ENCODE data around the gene TDRD5. TPM values are rescaled to one million over a fixed set of nuclear protein-coding genes. Genes with fewer than 3 reads are reported as not detected.

Gene TDRD5
- total and polyA plus RNA-seq, 2 donors (not counting 1 experiment from before 2014, with no cell fraction given): not detected

DNA sequence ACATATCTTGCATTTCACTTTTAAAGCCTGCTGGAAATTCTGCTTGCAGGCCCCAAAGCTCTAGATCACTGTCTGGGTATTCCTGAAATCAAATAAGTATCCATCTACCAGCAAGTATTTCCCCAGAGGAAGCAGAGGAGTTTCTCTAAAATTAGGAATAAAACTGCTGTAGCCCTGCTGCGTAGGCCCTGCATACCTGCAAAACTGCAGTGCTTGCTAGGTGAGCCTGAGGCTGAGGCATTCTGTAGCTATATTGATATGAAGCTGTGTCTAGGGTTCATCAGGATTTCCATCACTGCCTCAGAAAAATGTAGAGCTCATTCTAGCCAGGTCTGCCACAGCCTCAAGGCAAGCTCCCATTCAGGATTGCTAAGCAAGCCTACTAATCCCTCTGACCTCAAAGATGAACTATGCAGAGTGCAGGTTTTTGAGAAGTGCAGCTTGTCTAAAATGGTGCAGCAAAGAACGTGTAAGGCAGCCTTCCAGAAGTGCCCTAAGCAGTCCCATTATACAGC, 44.6 kb upstream of the TDRD5 start:
- H3K27ac ChIP-seq (ENCODE audit: insufficient read depth, low read length): no peak overlapping the region
- H3K4me1 ChIP-seq (ENCODE audit: control insufficient read depth, extremely low read depth, insufficient read depth, low read length): no peaks in the 10 kb centered on the region
- no peak overlapping the region for H3K4me3 ChIP-seq (replicated peaks in 1 of 4; ENCODE audit: control extremely low read depth in 1 of 4, insufficient read depth in 1 of 4, low read depth in 3 of 4, low read length in 4 of 4)
- no peaks in the 10 kb centered on the region for H3K36me3 ChIP-seq (ENCODE audit: control insufficient read depth, insufficient read depth, low read length)
- H2AFZ ChIP-seq (ENCODE audit: low read length): no peak overlapping the region
- H3K79me2 ChIP-seq (ENCODE audit: control insufficient read depth, insufficient read depth, low read length): no peaks in the 10 kb centered on the region
- no peak overlapping the region for H3K9ac ChIP-seq (ENCODE audit: insufficient read depth, low read length)
- H3K9me3 ChIP-seq (ENCODE audit: control insufficient read depth, insufficient read depth, low read depth, low read length): no peaks in the 10 kb centered on the region
- no peak overlapping the region for H3K4me2 ChIP-seq (ENCODE audit: extremely low read depth, insufficient read depth, low read length)
- H3K27me3 ChIP-seq (ENCODE audit: control insufficient read depth, insufficient read depth, low read length): no peaks in the 10 kb centered on the region
- no peak for DNase-seq (ENCODE audit: low read depth in 2 of 2)
- H4K20me1 ChIP-seq (ENCODE audit: control insufficient read depth, extremely low read depth, insufficient read depth, low read length): no peaks in the 10 kb centered on the region
- TF ChIP-seq, protein P1, sequence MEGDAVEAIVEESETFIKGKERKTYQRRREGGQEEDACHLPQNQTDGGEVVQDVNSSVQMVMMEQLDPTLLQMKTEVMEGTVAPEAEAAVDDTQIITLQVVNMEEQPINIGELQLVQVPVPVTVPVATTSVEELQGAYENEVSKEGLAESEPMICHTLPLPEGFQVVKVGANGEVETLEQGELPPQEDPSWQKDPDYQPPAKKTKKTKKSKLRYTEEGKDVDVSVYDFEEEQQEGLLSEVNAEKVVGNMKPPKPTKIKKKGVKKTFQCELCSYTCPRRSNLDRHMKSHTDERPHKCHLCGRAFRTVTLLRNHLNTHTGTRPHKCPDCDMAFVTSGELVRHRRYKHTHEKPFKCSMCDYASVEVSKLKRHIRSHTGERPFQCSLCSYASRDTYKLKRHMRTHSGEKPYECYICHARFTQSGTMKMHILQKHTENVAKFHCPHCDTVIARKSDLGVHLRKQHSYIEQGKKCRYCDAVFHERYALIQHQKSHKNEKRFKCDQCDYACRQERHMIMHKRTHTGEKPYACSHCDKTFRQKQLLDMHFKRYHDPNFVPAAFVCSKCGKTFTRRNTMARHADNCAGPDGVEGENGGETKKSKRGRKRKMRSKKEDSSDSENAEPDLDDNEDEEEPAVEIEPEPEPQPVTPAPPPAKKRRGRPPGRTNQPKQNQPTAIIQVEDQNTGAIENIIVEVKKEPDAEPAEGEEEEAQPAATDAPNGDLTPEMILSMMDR (conservative IDR thresholded peaks at IDR 0.05 in 1 of 2, IDR thresholded peaks at IDR 0.05 in 1 of 2; ENCODE audit: low read depth in 1 of 2, low read length in 2 of 2): no peak
- TF ChIP-seq EZH2 (IDR thresholded peaks at IDR 0.05; ENCODE audit: low read length, missing control alignments): no peak

DNA sequence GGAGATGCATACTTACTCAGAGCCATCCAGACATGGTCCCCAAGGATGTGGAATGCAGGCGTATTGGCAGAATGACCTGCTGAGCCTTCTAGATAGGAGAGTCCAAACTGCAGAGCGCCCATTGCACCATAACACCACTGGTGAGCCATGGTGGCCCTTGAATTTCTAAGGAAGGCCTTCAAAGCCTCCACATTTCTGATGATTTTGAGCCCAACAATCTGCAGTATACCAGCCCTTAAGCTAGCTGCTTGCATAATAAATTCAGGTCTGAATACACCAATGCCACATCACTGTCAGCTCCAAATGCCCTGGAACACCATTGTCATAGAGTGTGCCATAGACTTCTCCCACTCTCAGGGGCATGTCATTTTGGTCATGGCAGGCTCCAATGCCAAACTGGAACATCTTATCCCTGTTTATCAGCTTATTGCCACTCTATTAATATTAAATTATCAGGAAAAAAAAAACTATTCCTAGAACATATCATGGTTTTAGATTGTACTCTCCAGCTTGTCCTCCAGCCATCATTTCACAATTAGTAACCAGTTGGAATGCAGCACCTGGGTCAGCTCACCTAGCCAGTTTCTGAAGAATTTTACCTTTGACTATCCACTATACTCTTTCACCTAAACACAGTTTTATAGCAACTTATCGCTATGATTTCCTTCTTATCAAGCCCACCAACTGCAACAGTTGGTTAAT, 42.8 kb upstream of the TDRD5 start:
- Histone ChIP-seq H3K4me1 (ENCODE audit: control insufficient read depth, extremely low read depth, insufficient read depth, low read length) (no peaks in the 10 kb centered on the region), H3K4me2 (ENCODE audit: extremely low read depth, insufficient read depth, low read length) (no peak overlapping the region), H4K20me1 (ENCODE audit: control insufficient read depth, extremely low read depth, insufficient read depth, low read length) (no peaks in the 10 kb centered on the region), H2AFZ (ENCODE audit: low read length) (no peak overlapping the region), H3K27me3 (ENCODE audit: control insufficient read depth, insufficient read depth, low read length) (no peaks in the 10 kb centered on the region), H3K9me3 (ENCODE audit: control insufficient read depth, insufficient read depth, low read depth, low read length) (no peaks in the 10 kb centered on the region), H3K4me3 (replicated peaks in 1 of 4; ENCODE audit: control extremely low read depth in 1 of 4, insufficient read depth in 1 of 4, low read depth in 3 of 4, low read length in 4 of 4) (no peak overlapping the region), H3K79me2 (ENCODE audit: control insufficient read depth, insufficient read depth, low read length) (no peaks in the 10 kb centered on the region), H3K27ac (ENCODE audit: insufficient read depth, low read length) (no peak overlapping the region), H3K36me3 (ENCODE audit: control insufficient read depth, insufficient read depth, low read length) (no peaks in the 10 kb centered on the region), H3K9ac (ENCODE audit: insufficient read depth, low read length) (no peak overlapping the region)
- TF ChIP-seq, protein P1 (conservative IDR thresholded peaks at IDR 0.05 in 1 of 2, IDR thresholded peaks at IDR 0.05 in 1 of 2; ENCODE audit: low read depth in 1 of 2, low read length in 2 of 2): no peak
- no peak for TF ChIP-seq EZH2 (IDR thresholded peaks at IDR 0.05; ENCODE audit: low read length, missing control alignments)
- no peak for DNase-seq (ENCODE audit: low read depth in 2 of 2)

DNA sequence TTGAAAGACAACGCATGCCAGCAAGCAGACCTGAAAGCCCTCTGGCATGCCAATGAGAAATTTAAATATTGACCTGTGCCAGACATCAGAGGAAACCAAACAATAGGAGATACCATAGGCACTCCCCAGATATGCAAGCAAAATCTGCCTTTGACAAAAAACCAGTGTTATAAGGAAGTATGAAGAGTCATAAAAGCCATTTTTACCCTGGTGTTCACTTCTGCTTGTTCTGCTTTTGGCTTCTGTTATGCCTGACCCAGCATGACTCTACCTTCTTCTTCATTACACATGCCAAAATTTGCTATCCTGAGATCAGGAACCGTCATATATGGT, 42.3 kb upstream of the TDRD5 start:
- H3K4me3 ChIP-seq (replicated peaks in 1 of 4; ENCODE audit: control extremely low read depth in 1 of 4, insufficient read depth in 1 of 4, low read depth in 3 of 4, low read length in 4 of 4): no peak overlapping the region
- no peaks in the 10 kb centered on the region for H3K4me1 ChIP-seq (ENCODE audit: control insufficient read depth, extremely low read depth, insufficient read depth, low read length)
- no peak overlapping the region for H3K27ac ChIP-seq (ENCODE audit: insufficient read depth, low read length)
- H3K9ac ChIP-seq (ENCODE audit: insufficient read depth, low read length): no peak overlapping the region
- H3K9me3 ChIP-seq (ENCODE audit: control insufficient read depth, insufficient read depth, low read depth, low read length): no peaks in the 10 kb centered on the region
- no peaks in the 10 kb centered on the region for H3K27me3 ChIP-seq (ENCODE audit: control insufficient read depth, insufficient read depth, low read length)
- DNase-seq (ENCODE audit: low read depth in 2 of 2): no peak
- no peaks in the 10 kb centered on the region for H4K20me1 ChIP-seq (ENCODE audit: control insufficient read depth, extremely low read depth, insufficient read depth, low read length)
- TF ChIP-seq EZH2 (IDR thresholded peaks at IDR 0.05; ENCODE audit: low read length, missing control alignments): no peak
- TF ChIP-seq, protein P1 (conservative IDR thresholded peaks at IDR 0.05 in 1 of 2, IDR thresholded peaks at IDR 0.05 in 1 of 2; ENCODE audit: low read depth in 1 of 2, low read length in 2 of 2): no peak
- H2AFZ ChIP-seq (ENCODE audit: low read length): no peak overlapping the region
- H3K79me2 ChIP-seq (ENCODE audit: control insufficient read depth, insufficient read depth, low read length): no peaks in the 10 kb centered on the region
- H3K36me3 ChIP-seq (ENCODE audit: control insufficient read depth, insufficient read depth, low read length): no peaks in the 10 kb centered on the region
- no peak overlapping the region for H3K4me2 ChIP-seq (ENCODE audit: extremely low read depth, insufficient read depth, low read length)

Data from fibroblast of lung (primary cell).